GM12874 (cell line): ENCODE results near the gene ERLIN1.

Experiments used
- CTCF ChIP-seq: IDR thresholded peaks from 2 replicates; pipeline ENCODE4 v1.5.1; 2011; ENCODE audit warnings: low read depth, mild to moderate bottlenecking, control low read depth, low read length, moderate library complexity; ENCODE audit not compliant: insufficient read depth

ERLIN1 gene

GRCh38 chr10:100143756-100144155, 42.1 kb downstream of the ERLIN1 start:
- no peak for TF ChIP-seq CTCF

GRCh38 chr10:100141446-100142087, 44.3 kb downstream of the ERLIN1 start:
- TF ChIP-seq CTCF, result no peak

GRCh38 chr10:100140070-100140469, 45.8 kb downstream of the ERLIN1 start:
- TF ChIP-seq CTCF, result no peak

- no peak for TF ChIP-seq CTCF
Measured at GRCh38 chr10:100138921-100139496, 46.8 kb downstream of the ERLIN1 start.

GRCh38 chr10:100135486-100135885, 50.3 kb downstream of the ERLIN1 start:
- TF ChIP-seq CTCF, result no peak

GRCh38 chr10:100133801-100134200, 52.0 kb downstream of the ERLIN1 start:
- no peak for TF ChIP-seq CTCF

GRCh38 chr10:100132427-100132826, 53.4 kb downstream of the ERLIN1 start:
- TF ChIP-seq CTCF, result no peak
